Measurements from ENCODE around the gene TAF4. TPM values are rescaled to one million over a fixed set of nuclear protein-coding genes. Genes with fewer than 3 reads are reported as not detected.

Gene TAF4
- total and polyA plus RNA-seq, 2 of the 13 experiments (the other 11 are each of a cell fraction or from before 2014, with no cell fraction given): 5.9 to 12.0 TPM

GRCh38 chr20:61951695-61952533 is 113.8 kb downstream of the TAF4 start (continued):
- TF ChIP-seq, protein P1, sequence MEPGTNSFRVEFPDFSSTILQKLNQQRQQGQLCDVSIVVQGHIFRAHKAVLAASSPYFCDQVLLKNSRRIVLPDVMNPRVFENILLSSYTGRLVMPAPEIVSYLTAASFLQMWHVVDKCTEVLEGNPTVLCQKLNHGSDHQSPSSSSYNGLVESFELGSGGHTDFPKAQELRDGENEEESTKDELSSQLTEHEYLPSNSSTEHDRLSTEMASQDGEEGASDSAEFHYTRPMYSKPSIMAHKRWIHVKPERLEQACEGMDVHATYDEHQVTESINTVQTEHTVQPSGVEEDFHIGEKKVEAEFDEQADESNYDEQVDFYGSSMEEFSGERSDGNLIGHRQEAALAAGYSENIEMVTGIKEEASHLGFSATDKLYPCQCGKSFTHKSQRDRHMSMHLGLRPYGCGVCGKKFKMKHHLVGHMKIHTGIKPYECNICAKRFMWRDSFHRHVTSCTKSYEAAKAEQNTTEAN (CRISPR knock-in tag; conservative IDR thresholded peaks at IDR 0.05): peak; percentile 98
- TF ChIP-seq ZNF543 (CRISPR knock-in tag; IDR thresholded peaks at IDR 0.05): peak; percentile 95
- TF ChIP-seq, protein P2, sequence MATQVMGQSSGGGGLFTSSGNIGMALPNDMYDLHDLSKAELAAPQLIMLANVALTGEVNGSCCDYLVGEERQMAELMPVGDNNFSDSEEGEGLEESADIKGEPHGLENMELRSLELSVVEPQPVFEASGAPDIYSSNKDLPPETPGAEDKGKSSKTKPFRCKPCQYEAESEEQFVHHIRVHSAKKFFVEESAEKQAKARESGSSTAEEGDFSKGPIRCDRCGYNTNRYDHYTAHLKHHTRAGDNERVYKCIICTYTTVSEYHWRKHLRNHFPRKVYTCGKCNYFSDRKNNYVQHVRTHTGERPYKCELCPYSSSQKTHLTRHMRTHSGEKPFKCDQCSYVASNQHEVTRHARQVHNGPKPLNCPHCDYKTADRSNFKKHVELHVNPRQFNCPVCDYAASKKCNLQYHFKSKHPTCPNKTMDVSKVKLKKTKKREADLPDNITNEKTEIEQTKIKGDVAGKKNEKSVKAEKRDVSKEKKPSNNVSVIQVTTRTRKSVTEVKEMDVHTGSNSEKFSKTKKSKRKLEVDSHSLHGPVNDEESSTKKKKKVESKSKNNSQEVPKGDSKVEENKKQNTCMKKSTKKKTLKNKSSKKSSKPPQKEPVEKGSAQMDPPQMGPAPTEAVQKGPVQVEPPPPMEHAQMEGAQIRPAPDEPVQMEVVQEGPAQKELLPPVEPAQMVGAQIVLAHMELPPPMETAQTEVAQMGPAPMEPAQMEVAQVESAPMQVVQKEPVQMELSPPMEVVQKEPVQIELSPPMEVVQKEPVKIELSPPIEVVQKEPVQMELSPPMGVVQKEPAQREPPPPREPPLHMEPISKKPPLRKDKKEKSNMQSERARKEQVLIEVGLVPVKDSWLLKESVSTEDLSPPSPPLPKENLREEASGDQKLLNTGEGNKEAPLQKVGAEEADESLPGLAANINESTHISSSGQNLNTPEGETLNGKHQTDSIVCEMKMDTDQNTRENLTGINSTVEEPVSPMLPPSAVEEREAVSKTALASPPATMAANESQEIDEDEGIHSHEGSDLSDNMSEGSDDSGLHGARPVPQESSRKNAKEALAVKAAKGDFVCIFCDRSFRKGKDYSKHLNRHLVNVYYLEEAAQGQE (IDR thresholded peaks at IDR 0.05; ENCODE audit: borderline replicate concordance in 1 of 2, low read depth in 1 of 2, low read length in 2 of 2): peak; percentile 98 to 99
- TF ChIP-seq RARA (CRISPR knock-in tag; IDR thresholded peaks at IDR 0.05): peak; percentile 82
- TF ChIP-seq ZNF205 (CRISPR knock-in tag; IDR thresholded peaks at IDR 0.05): peak; percentile 90
- peak; percentile 94 for TF ChIP-seq ZNF264 (CRISPR knock-in tag; IDR thresholded peaks at IDR 0.05)
- TF ChIP-seq, protein P3, sequence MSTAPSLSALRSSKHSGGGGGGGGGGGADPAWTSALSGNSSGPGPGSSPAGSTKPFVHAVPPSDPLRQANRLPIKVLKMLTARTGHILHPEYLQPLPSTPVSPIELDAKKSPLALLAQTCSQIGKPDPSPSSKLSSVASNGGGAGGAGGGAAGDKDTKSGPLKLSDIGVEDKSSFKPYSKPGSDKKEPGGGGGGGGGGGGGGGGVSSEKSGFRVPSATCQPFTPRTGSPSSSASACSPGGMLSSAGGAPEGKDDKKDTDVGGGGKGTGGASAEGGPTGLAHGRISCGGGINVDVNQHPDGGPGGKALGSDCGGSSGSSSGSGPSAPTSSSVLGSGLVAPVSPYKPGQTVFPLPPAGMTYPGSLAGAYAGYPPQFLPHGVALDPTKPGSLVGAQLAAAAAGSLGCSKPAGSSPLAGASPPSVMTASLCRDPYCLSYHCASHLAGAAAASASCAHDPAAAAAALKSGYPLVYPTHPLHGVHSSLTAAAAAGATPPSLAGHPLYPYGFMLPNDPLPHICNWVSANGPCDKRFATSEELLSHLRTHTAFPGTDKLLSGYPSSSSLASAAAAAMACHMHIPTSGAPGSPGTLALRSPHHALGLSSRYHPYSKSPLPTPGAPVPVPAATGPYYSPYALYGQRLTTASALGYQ (CRISPR knock-in tag; IDR thresholded peaks at IDR 0.05): peak; percentile 51; the same call in 1 of the 2 replicates
- no peak for TF ChIP-seq ZHX2 (IDR thresholded peaks at IDR 0.05; ENCODE audit: low read depth)
- peak; percentile 96 for TF ChIP-seq ZHX2 (CRISPR knock-in tag; IDR thresholded peaks at IDR 0.05; ENCODE audit: borderline replicate concordance)

All from HepG2 (cell line).